Kidney tubule cell (primary cell): Measurements from ENCODE around the gene POPDC2.
A peak's percentile ranks its signal among the peaks of the same experiment; 100 is the strongest.
"Not testable (repeated sequence)": the region's sequence is repeated elsewhere in the genome, so short reads cannot be mapped to it uniquely, and the experiment has no call there.

Source experiments
- DNase-seq: peaks from one replicate; pipeline ENCODE4 v3.0.0-alpha.2; 2018; ENCODE audit warnings: low spot score

Gene POPDC2, protein sequence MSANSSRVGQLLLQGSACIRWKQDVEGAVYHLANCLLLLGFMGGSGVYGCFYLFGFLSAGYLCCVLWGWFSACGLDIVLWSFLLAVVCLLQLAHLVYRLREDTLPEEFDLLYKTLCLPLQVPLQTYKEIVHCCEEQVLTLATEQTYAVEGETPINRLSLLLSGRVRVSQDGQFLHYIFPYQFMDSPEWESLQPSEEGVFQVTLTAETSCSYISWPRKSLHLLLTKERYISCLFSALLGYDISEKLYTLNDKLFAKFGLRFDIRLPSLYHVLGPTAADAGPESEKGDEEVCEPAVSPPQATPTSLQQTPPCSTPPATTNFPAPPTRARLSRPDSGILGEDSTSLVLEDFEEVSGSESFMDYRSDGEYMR

DNA sequence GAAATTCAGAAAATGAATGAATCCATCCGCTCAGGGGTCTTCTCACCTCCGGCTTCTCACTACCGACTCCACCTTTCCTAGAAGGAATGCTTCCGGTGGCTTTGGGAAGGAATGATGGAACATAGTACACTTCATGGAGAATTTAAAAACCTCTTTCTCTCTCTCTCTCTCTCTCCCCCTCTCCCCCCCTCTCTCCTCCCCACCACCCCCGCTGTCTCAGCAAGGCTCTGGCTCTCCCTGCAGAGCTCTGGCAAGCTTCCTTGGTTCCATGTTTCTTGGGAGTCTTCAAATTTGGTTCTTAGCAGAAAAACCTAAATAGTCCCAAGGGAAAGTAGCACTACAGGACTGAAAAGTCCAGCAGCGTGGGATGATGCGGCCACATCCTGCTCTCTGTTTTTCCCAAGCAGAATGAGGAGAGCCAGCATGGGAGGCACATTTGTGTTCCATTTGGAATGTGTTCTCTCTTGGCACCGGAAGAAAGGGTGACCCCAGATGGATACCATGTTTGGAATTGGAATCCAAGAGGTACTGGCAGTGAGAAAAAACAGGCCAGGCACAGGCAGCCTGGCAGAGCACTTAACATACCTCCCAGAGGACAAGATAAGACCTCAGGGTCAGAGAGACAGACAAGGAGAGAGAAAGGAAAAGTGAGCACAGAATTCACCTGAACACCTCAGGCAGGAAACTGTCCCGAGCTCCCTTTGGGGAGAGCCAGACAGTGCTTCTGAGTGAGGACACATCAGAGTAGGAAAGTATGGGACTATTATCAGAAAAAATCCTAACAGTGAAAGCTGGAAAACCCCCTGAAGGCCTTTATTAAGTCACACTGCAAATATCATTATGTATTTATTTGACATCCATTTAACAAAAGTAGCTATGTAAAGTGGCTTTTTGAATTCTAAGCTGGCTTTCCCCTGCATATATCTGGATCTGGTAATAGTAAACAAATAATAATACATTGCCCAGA, at the start of gene POPDC2:
TSS of gene POPDC2 (minus strand) at position 116 of the 967 bp plus-strand sequence. CDS start 166 bp downstream, outside the sequence.
- DNase-seq, result no peak

- DNase-seq, result no peak
Measured at GRCh38 chr3:119703820-119704531, 43.6 kb upstream of the POPDC2 start.

- peak; percentile 95 for DNase-seq
Measured at GRCh38 chr3:119702530-119703527, 42.4 kb upstream of the POPDC2 start, which contains the start of gene CFAP91. CFAP91 (plus strand) TSS chr3:119703022; CDS start chr3:119703099, 77 bp downstream.

- DNase-seq, result no peak
Measured at GRCh38 chr3:119700920-119701734, 40.7 kb upstream of the POPDC2 start.

- peak; percentile 91 for DNase-seq
Measured at GRCh38 chr3:119700269-119700919, 40.0 kb upstream of the POPDC2 start.

DNA sequence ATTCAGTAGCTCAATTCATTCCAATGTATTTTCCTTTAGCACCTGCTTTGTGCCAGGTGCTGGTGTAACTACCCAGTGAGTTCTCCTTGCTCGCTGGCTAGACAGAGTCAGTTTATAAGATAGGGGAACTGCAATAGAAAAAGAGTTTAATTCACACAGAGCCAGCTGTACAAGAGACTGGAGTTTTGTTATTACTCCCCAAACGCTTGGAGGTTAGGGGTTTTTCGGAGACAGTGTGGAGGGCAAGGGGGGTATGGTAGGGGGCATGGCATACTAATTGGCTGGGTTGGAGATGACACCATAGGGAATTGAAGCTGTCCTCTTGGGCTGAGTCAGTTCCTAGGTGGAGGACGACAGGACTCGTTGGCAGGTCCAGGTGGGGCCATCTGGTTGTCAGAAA, 37.0 kb upstream of the POPDC2 start:
- no peak for DNase-seq

DNA sequence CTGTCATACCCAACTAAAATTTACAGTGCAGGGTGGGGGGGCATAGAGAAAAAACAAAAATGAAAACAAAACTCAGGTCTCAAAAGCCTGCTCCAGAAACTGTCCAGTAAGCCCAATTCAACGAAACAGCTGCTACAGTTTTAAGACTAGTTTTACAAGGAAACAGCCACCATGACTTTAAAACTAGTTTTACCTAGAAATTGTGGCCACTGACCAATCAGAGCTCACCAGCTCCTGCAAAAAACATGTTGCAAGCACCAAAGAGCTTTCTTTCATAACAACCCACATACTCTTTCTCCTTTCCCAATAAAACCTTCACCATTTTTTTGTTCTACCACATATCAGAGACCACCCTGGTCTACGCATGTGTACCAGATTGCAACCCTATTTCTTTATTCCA, 35.1 kb upstream of the POPDC2 start:
- DNase-seq, result no peak

DNA sequence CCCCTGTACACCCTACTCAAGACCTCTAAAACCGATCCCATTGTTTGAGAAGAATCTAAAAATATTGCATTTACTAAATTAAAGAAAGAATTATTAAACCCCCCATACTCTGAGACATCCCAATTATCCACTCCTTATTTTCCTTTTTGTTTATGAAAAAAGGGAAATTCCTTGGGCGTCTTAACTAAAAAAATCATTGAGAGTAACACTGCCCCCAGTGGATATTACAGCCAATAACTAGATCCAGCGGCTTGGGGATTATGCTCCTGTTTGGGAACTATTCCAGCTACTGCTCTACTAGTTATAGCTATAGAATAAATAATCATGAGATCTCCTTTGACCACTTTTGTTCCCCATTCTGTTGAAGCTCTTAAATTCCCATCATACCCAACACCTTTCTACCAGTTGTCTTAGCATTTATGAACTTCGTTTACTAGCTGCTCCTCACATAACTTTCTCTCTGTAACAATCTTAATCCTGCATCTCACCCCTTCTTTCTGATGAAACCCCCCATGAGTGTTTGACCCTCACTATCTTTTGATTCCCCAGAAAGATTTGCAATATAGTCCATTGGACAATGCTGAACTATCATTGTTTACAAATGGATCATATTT, 29.8 kb upstream of the POPDC2 start:
- peak; percentile 26 for DNase-seq

GRCh38 chr3:119683421-119683820, 23.0 kb upstream of the POPDC2 start:
- no peak for DNase-seq

DNA sequence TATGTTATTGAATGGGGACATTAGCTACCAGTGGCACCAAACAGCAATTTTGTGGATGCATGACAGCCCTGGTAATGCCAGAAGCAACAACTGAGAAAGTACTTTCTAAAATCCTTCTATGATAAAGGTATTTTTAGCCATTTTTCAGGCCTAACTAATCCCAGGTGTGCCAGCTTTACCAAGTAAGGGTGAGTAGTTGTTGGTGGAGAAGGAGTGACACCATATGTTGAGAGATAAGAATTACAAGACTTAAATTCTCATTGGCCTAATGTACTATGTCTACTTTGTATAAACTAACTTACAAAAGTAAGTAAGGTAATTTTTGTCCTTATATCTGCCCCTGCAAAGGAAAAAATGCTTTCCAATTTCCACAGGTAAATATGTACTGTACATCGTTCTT, 20.9 kb upstream of the POPDC2 start:
- peak; percentile 63 for DNase-seq

GRCh38 chr3:119679874-119680273, 19.5 kb upstream of the POPDC2 start:
- no peak for DNase-seq

- DNase-seq, result not testable (repeated sequence)
Measured at GRCh38 chr3:119678209-119678608, 17.8 kb upstream of the POPDC2 start.

- no peak for DNase-seq
Measured at GRCh38 chr3:119677641-119677934, 17.2 kb upstream of the POPDC2 start.

DNA sequence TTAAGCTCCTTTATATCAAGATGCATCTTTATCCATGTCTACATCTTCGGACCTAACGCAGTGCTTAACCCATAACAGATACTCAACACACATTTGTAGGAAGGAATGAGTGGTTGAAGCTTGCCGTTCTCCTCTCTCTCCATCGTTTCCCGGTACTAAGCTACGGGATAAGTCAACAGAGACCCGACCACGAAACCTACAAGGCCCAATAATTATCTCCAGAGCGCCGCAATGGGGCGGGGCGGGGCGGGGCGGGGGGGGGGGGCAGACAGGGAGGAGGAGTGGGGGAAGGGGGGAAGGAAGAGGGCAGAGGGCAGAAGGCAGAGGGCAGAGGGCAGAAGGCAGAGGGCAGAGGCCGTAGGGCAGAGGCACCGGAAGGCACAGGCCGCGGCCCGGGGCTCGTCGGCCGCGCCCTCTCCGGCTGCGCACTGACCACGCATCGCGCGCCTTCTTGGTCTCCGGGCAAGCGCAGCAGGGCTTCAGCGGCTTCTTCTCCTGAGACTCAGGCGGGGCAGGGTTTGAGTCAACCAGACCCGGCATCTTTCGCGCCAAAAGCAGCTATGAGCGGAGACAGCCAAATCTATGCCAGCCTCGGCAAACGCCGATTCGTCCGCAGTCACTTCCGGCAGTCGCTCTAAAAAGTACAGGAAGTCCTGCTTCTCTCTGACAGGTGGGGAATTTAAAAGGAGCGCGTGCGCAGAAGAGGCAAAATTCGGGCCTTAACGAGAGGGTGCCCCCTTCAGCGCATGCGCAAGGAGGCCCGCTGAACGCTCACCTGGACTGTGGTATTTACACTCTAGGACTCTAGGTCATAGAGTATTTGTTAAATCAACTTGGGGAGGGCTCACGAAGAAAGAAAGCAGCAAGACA, 16.6 kb upstream of the POPDC2 start, which contains the start of gene COX17:
TSS of gene COX17 (minus strand) at position 636 of the 870 bp plus-strand sequence. CDS start at position 540, 96 bp downstream.
- peak; percentile 99 for DNase-seq

DNA sequence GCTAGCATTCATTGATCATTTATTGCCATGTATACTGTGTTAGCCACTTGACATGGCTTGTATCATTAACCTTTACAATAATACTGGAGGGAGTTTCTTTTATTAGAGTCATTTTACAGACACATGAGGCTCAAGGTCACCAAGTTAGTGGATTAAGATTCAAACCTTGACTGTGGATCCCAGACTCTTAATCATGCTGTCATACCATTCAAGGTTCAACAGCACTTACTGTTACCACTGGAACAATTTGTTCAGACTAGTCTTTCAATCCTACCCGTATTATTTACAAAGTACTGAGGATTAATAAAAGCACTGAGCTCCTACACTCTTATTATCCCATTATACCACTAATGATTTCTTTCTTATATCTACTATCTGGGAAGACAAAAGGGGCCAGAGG, 15.6 kb upstream of the POPDC2 start:
- DNase-seq, result peak; percentile 5

DNA sequence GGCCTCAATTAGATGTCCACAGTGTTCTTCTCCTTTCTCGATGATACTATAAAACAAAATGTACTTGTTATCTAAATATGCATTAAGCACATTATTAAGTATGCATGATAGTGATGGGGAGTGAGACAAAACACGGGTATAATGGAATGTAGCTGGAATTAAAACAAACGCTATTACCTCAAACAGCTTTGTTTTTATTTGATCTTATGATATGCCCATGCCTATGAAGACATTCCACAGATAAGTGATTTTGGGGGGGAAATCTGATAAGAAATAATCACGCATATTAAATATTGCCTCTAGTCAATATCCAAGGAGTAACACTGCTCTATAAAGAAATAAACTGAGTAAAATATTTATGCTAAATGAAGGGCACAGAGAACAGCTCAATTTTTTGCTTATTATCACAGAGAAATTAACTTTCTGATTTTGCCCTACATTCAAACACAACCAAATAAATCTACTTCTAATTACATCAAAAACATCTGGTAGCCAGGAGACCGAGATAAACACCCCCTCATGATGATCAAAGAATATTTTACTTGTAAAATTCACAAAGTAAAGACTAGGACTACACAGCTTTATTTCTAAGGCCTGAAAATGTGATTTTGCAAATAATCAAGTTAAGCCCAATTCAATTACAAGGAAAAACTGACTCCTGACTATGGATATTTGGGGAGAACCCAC, 14.9 kb upstream of the POPDC2 start:
- no peak for DNase-seq

GRCh38 chr3:119673875-119674274, 13.5 kb upstream of the POPDC2 start:
- no peak for DNase-seq
